Testis (tissue), 2 donors: ENCODE data around the gene MIPEP.

Experiments
- CTCF ChIP-seq, 3 experiments: fragments of 450-650 bp in 2 of 3; fragments of 200-600 bp in 1 of 3; sonication (generic) in 1 of 3; IDR thresholded peaks; one replicate each; pipeline ENCODE4 v1.5.1; 2016 to 2019; ENCODE audit warnings: antibody characterized with exemption in 3 of 3, mild to moderate bottlenecking in 2 of 3, moderate library complexity in 1 of 3
- POLR2A ChIP-seq: fragments of 450-650 bp; IDR thresholded peaks from one replicate; pipeline ENCODE4 v1.6.1; 2017; ENCODE audit warnings: antibody characterized with exemption, mild to moderate bottlenecking, moderate library complexity

GRCh38 chr13:23805821-23806220 lies 83.4 kb downstream of the MIPEP start:
- no peak for TF ChIP-seq CTCF (IDR thresholded peaks at IDR 0.05)
- no peak for TF ChIP-seq POLR2A
